ENCODE measurements around the gene REXO2. TPM values are rescaled to one million over a fixed set of nuclear protein-coding genes. Genes with fewer than 3 reads are reported as not detected.

Gene REXO2
- total RNA-seq, 1 donor from 2014 or later = 67.5 TPM

GRCh38 chr11:114478768-114479167 lies 39.5 kb downstream of the REXO2 start:
- H3K9me3 ChIP-seq = no peaks in the 10 kb centered on the region
- no peaks in the 10 kb centered on the region for H3K27me3 ChIP-seq (ENCODE audit: low read depth)
- DNase-seq = no peak
- no peak overlapping the region for H3K4me3 ChIP-seq
- intact Hi-C loops (cut with DNase I) = no loop called here
- no peak overlapping the region for H3K27ac ChIP-seq
- H3K4me1 ChIP-seq = no peaks in the 10 kb centered on the region
- no peak for ATAC-seq
- H3K36me3 ChIP-seq = no peaks in the 10 kb centered on the region
- no peak for TF ChIP-seq CTCF (IDR thresholded peaks at IDR 0.05)

- Histone ChIP-seq H3K4me1 (no peaks in the 10 kb centered on the region), H3K9me3 (no peaks in the 10 kb centered on the region), H3K27ac (no peak overlapping the region), H3K27me3 (ENCODE audit: low read depth) (no peaks in the 10 kb centered on the region), H3K4me3 (no peak overlapping the region), H3K36me3 (no peaks in the 10 kb centered on the region)
- DNase-seq (no peak), ATAC-seq (no peak)
- TF ChIP-seq CTCF (IDR thresholded peaks at IDR 0.05) = no peak
- intact Hi-C loops (cut with DNase I) = no loop called here
Observed at GRCh38 chr11:114479331-114479730, 40.1 kb downstream of the REXO2 start.

- Histone ChIP-seq H3K4me1 (no peaks in the 10 kb centered on the region), H3K36me3 (no peaks in the 10 kb centered on the region), H3K27ac (no peak overlapping the region), H3K4me3 (no peak overlapping the region), H3K27me3 (ENCODE audit: low read depth) (no peaks in the 10 kb centered on the region), H3K9me3 (no peaks in the 10 kb centered on the region)
- no peak for ATAC-seq
- TF ChIP-seq CTCF (IDR thresholded peaks at IDR 0.05) = no peak
- no peak for DNase-seq
- intact Hi-C loops (cut with DNase I) = no loop called here
Observed at GRCh38 chr11:114482114-114482513, 42.8 kb downstream of the REXO2 start.

- H3K27me3 ChIP-seq (ENCODE audit: low read depth) = no peaks in the 10 kb centered on the region
- intact Hi-C loops (cut with DNase I) = no loop called here
- H3K9me3 ChIP-seq = no peaks in the 10 kb centered on the region
- no peak for TF ChIP-seq CTCF (IDR thresholded peaks at IDR 0.05)
- H3K4me1 ChIP-seq = no peaks in the 10 kb centered on the region
- DNase-seq (no peak), ATAC-seq (no peak)
- H3K36me3 ChIP-seq = no peaks in the 10 kb centered on the region
- H3K4me3 ChIP-seq = no peak overlapping the region
- no peak overlapping the region for H3K27ac ChIP-seq
Observed at GRCh38 chr11:114483929-114484328, 44.7 kb downstream of the REXO2 start.

GRCh38 chr11:114496915-114497314 lies 57.6 kb downstream of the REXO2 start:
- H3K4me1 ChIP-seq = no peaks in the 10 kb centered on the region

More at GRCh38 chr11:114496915-114497314, 57.6 kb downstream of the REXO2 start:
- Histone ChIP-seq H3K9me3 (no peaks in the 10 kb centered on the region), H3K27me3 (ENCODE audit: low read depth) (no peaks in the 10 kb centered on the region), H3K36me3 (no peaks in the 10 kb centered on the region), H3K4me3 (no peak overlapping the region), H3K27ac (no peak overlapping the region)
- ATAC-seq = no peak
- DNase-seq = no peak
- TF ChIP-seq CTCF (IDR thresholded peaks at IDR 0.05) = no peak
- intact Hi-C loops (cut with DNase I) = no loop called here
